Esophagus (tissue), 2 donors: ENCODE results near the gene C11orf42. TPM values are rescaled to one million over a fixed set of nuclear protein-coding genes. Genes with fewer than 3 reads are reported as not detected.
A peak's percentile ranks its signal among the peaks of the same experiment; 100 is the strongest.
"Not testable (repeated sequence)": the region's sequence is repeated elsewhere in the genome, so short reads cannot be mapped to it uniquely, and the experiment has no call there.

Experiments
- H3K27ac ChIP-seq, 2 donors: one replicate each; pipeline ENCODE4 v1.5.1; 2013; ENCODE audit warnings: low read depth in 2 of 2, mild to moderate bottlenecking in 2 of 2, inconsistent platforms in 1 of 2, low read length in 1 of 2, moderate library complexity in 1 of 2
- H3K27me3 ChIP-seq, 2 donors: one replicate each; pipeline ENCODE4 v1.6.1; 2013; ENCODE audit warnings: low read length in 2 of 2, control low read depth in 1 of 2, mild to moderate bottlenecking in 1 of 2; ENCODE audit not compliant: insufficient read depth in 2 of 2, control insufficient read depth in 1 of 2
- H3K36me3 ChIP-seq, 2 donors: one replicate each; pipeline ENCODE4 v1.6.1; 2013; ENCODE audit warnings: low read length in 1 of 2; ENCODE audit not compliant: control insufficient read depth in 2 of 2, insufficient read depth in 2 of 2
- H3K4me1 ChIP-seq, 2 donors: one replicate each; pipeline ENCODE4 v1.6.1; 2013; ENCODE audit warnings: low read length in 1 of 2; ENCODE audit not compliant: control insufficient read depth in 2 of 2, insufficient read depth in 2 of 2
- H3K4me3 ChIP-seq, 2 donors: one replicate each; pipeline ENCODE4 v1.5.1; 2013; ENCODE audit warnings: low read length in 2 of 2, mild to moderate bottlenecking in 2 of 2, low read depth in 1 of 2, moderate library complexity in 1 of 2
- H3K9me3 ChIP-seq, 2 donors: one replicate each; pipeline ENCODE4 v1.6.1; 2013; ENCODE audit warnings: mild to moderate bottlenecking in 2 of 2, low read depth in 1 of 2, low read length in 1 of 2, moderate library complexity in 1 of 2; ENCODE audit not compliant: control insufficient read depth in 2 of 2, insufficient read depth in 1 of 2
- WGBS, 2 donors: extraction: QIAGEN DNeasy Blood & Tissue Kit; methylation state at CpG; one replicate each; pipeline ENCODE4 v1.1.7; 2013; 5-methylcytosine and 5-hydroxymethylcytosine counted together
- polyA plus RNA-seq, 2 donors: library from polyadenylated mRNA; stranded (reverse); fragments of 200-250 nt; gene quantifications; one replicate each; pipeline ENCODE4 v1.2.3, GENCODE V29; 2013
- donor health status: healthy with polysubstance abuse.
- donor health status: Bipolar disorder and iron deficiency.

The C11orf42 gene
- polyA plus RNA-seq, 2 donors = not detected

DNA sequence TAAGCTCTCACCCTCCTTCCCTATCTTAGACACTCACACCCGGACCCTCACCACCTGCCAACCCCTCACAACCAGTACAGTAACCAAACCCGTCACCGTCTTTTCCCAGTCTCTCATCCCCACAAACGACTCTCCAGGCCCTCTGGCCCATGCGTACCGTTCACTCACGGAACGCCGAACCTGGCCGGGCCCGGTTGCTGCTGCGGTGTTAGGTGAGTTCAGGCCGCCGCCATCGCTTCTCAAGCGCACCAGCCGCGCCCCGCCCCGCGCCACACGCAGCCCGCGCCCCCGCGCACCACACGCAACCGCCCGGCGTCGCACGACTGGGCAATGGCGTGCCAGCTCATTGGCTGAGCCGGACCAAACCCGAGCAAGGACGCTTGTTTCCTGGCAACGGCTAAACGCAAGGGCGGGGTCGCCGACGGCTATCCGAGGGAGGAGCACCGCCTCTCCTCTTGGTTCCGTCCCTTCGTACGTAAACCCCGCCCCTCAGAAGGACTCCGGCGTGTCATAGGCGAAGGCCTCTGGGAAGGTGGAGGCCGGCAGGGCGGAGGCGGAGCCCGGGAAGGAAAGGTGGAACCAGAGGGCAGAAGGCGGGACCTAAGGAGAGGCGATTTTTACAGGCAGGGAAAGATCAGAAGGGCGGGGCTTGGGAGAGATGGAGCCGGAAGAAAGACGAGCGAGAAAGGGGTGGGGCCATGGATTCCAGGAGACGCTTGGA lies 29.2 kb downstream of the C11orf42 start, which contains the start of gene FHIP1B:
Gene FHIP1B, minus strand, starts transcription at position 250 of the 721 bp plus-strand sequence. CDS start 10,120 bp downstream, outside the sequence.
- peak within 1 kb of the TSS; percentile 95 to 97 for H3K27ac ChIP-seq
- H3K4me3 ChIP-seq = peak within 1 kb of the TSS; percentile 87 to 88
- H3K4me1 ChIP-seq = no peaks in the 10 kb centered on the region
- no peaks in the 10 kb centered on the region for H3K27me3 ChIP-seq
- WGBS, 2 donors = 1% methylated on average over 62 of the region's 62 CpGs
- H3K36me3 ChIP-seq = peaks cover 0 to 2% of the 10 kb centered on the region in 2 donors
- no peaks in the 10 kb centered on the region for H3K9me3 ChIP-seq

DNA sequence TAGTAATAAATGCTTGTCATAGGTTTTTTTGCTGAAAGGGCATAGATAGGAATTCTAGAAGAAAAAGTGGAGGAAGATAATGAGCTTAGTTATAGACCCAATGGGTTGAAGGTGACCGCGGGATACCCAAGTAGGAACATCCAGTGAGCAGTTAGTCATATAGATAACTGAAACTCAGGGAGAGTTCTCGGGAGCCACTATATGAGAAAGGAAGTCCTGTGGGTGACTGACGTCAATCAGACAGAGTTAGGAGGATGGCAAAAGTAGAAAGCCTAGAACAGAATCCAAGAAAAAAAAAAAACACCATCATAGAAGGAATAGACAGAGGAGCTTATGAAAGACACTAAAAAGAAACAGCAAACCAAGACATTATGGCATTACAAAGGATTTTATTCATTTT lies 31.9 kb downstream of the C11orf42 start:
- H3K27me3 ChIP-seq = no peaks in the 10 kb centered on the region
- H3K4me3 ChIP-seq = no peak overlapping the region
- no peaks in the 10 kb centered on the region for H3K9me3 ChIP-seq
- no peak overlapping the region for H3K27ac ChIP-seq
- H3K4me1 ChIP-seq = no peaks in the 10 kb centered on the region
- WGBS, 2 donors = 80 to 86% methylated on average over 4 of the region's 4 CpGs
- H3K36me3 ChIP-seq = no peaks in the 10 kb centered on the region

DNA sequence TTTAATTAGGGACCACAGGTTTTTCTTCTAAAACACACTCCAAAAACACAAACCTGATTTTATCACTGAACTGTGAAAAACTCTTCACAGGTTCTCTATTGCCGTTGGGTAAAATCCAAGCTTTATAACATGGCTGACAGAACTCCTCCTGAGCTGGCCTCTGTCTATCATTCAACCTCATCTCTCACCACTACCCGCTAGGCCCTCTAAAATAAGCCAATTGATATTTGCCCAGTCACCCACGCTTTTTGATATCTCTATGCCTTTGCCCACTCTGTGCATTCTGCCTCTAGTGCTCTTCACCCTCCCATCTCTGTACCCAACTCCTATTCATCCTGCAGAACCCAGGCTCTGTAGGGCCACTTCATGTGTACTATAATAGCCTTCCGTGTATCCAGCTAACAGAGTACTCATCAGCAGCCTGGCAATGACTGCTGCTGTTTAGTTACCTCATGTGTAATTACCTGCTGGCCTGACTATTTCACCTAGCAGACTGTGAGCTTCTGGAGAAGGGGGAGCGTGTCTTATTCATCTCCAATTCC lies 32.5 kb downstream of the C11orf42 start:
- 87% methylated on average over 5 of the region's 5 CpGs for WGBS, 2 donors
- H3K27me3 ChIP-seq = no peaks in the 10 kb centered on the region
- no peak overlapping the region for H3K27ac ChIP-seq
- no peaks in the 10 kb centered on the region for H3K36me3 ChIP-seq
- no peaks in the 10 kb centered on the region for H3K9me3 ChIP-seq
- H3K4me3 ChIP-seq = no peak overlapping the region
- no peaks in the 10 kb centered on the region for H3K4me1 ChIP-seq

DNA sequence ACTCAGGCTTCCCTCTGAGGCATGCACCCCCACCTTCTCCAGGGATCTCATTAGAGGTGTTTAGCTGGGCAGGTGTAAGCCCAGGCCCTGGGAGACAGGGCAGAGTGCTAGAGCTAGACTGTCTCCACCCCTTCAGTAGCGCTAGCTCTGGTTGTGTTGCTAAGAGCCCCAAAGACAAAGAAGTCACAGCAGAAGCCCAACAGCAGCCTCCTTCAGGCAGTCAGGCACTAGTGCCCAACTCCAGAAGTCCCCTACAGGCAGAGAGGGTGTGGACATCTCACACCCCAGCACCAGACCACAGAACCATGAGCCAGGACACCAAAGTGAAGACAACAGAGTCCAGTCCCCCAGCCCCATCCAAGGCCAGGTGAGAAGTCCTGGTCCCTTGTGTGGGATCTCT lies 33.5 kb downstream of the C11orf42 start, which contains the start of gene CNGA4:
Gene CNGA4, plus strand, starts transcription at position 188 of the 400 bp plus-strand sequence. Its CDS starts 118 bp downstream, at position 306.
- no peaks in the 10 kb centered on the region for H3K4me1 ChIP-seq
- H3K27me3 ChIP-seq = no peaks in the 10 kb centered on the region
- H3K27ac ChIP-seq = no peak within 1 kb of the TSS
- 86% methylated on average over 1 of the region's 1 CpG for WGBS, 2 donors
- no peaks in the 10 kb centered on the region for H3K36me3 ChIP-seq
- no peaks in the 10 kb centered on the region for H3K9me3 ChIP-seq
- H3K4me3 ChIP-seq = no peak within 1 kb of the TSS

DNA sequence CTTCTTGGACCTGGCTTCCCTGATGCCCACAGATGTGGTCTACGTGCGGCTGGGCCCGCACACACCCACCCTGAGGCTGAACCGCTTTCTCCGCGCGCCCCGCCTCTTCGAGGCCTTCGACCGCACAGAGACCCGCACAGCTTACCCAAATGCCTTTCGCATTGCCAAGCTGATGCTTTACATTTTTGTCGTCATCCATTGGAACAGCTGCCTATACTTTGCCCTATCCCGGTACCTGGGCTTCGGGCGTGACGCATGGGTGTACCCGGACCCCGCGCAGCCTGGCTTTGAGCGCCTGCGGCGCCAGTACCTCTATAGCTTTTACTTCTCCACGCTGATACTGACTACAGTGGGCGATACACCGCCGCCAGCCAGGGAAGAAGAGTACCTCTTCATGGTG lies 34.8 kb downstream of the C11orf42 start:
- WGBS, 2 donors = 97 to 98% methylated on average over 28 of the region's 28 CpGs
- Histone ChIP-seq H3K9me3 (no peaks in the 10 kb centered on the region), H3K27me3 (no peaks in the 10 kb centered on the region), H3K36me3 (no peaks in the 10 kb centered on the region), H3K4me3 (no peak overlapping the region), H3K27ac (no peak overlapping the region), H3K4me1 (no peaks in the 10 kb centered on the region)

DNA sequence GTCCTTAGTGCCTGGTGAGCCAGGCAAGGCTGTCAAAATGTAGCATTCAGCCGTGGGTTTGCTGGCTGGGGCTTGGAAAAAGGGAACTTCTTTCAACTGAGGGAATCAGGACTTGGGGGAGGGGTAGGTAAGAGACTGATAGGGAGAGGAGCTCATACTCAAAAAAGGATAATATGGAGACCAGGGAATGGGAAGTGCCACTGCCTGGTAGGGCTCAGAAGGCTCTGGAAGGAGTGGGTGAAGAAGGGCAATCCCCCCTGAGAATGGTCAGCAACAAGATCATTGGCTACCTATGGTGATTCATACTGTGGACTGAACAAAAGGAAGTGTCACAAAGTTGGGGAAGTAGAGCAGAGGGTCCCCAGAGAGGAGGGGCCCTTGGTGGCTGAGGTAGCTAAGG lies 35.4 kb downstream of the C11orf42 start:
- 33 to 59% methylated on average over 1 of the region's 1 CpG for WGBS, 2 donors
- Histone ChIP-seq H3K36me3 (no peaks in the 10 kb centered on the region), H3K27ac (no peak overlapping the region), H3K9me3 (no peaks in the 10 kb centered on the region), H3K27me3 (no peaks in the 10 kb centered on the region), H3K4me3 (no peak overlapping the region), H3K4me1 (no peaks in the 10 kb centered on the region)

DNA sequence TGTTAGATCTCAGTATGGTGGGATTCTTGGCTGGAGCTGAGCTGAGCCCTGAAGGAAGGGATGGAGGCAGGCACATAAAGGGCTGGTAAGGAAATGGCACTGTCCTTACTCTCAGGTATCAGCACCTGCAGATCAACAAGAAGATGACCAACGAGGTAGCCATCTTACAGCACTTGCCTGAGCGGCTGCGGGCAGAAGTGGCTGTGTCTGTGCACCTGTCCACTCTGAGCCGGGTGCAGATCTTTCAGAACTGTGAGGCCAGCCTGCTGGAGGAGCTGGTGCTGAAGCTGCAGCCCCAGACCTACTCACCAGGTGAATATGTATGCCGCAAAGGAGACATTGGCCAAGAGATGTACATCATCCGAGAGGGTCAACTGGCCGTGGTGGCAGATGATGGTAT lies 36.0 kb downstream of the C11orf42 start:
- Histone ChIP-seq H3K9me3 (no peaks in the 10 kb centered on the region), H3K27me3 (no peaks in the 10 kb centered on the region), H3K4me3 (no peak overlapping the region), H3K27ac (no peak overlapping the region), H3K36me3 (no peaks in the 10 kb centered on the region), H3K4me1 (no peaks in the 10 kb centered on the region)
- WGBS, 2 donors = 94 to 95% methylated on average over 7 of the region's 7 CpGs

DNA sequence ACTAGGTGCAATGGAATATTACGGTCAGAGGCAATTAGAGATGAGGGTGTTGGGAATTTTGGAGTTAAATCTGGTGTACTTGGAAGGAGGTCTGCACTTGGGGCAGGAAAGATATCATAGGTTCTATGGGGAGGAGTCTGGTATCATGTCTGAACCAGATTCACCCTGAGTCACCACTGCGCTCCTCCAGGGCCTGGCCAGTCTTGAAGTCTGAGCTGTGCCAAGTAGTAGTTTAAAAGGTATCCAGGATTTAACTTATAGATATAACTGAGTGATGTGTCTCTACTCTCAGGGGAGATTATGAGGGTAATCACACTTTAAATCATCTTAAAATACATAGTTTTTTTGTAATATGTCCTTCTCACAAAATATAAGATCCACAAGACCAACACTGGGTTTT lies 40.2 kb downstream of the C11orf42 start:
- H3K36me3 ChIP-seq = no peaks in the 10 kb centered on the region
- no peaks in the 10 kb centered on the region for H3K9me3 ChIP-seq
- H3K4me3 ChIP-seq = no peak overlapping the region
- H3K27ac ChIP-seq = no peak overlapping the region
- H3K27me3 ChIP-seq = no peaks in the 10 kb centered on the region
- no peaks in the 10 kb centered on the region for H3K4me1 ChIP-seq
- WGBS, 2 donors = 60 to 78% methylated on average over 2 of the region's 2 CpGs

DNA sequence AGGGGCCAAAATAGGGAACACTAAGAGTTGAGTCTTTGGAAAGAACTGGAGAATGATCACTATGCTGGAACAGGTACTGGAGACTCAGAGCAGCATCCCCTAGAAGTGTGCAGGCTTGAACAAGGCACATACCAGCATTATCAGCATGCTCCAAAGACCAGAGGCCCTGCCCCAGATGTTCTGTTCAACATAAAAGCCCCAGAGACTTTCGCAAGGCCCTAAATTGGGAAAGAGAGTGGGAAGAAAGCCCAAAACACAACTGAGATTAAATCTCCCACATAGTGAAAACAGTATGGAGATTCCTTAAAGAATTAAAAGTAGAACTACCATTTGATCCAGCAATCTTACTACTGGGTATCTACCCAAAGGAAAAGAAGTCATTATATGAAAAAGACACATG lies 42.9 kb downstream of the C11orf42 start:
- 56 to 64% methylated on average over 1 of the region's 1 CpG for WGBS, 2 donors

DNA sequence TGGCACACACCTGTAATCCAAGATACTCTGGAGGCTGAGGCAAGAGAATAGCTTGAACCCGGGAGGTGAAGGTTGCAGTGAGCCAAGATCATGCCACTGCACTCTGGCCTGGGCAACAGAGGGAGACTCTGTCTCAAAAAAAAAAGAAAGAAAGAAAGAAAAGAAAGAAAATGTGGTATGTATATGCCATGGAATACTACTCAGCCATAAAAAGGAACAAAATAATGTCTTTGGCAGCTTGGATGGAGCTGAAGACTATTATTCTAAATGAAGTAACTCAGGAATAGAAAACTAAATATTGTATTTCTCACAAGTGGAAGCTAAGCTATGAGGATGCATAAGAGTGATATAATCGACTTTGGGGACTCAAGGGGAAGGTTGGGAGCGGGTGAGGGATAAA lies 43.5 kb downstream of the C11orf42 start:
- H3K27ac ChIP-seq, H3K4me3 ChIP-seq, H3K9me3 ChIP-seq, H3K4me1 ChIP-seq, H3K36me3 ChIP-seq, H3K27me3 ChIP-seq: not testable (repeated sequence)
- 82 to 93% methylated on average over 3 of the region's 3 CpGs for WGBS, 2 donors

More for the DNA sequence above, 42.9 kb downstream of the C11orf42 start:
- no peak overlapping the region for H3K27ac ChIP-seq
- H3K9me3 ChIP-seq = no peaks in the 10 kb centered on the region
- no peak overlapping the region for H3K4me3 ChIP-seq
- H3K27me3 ChIP-seq = no peaks in the 10 kb centered on the region
- no peaks in the 10 kb centered on the region for H3K36me3 ChIP-seq
- H3K4me1 ChIP-seq = peaks cover 0 to 2% of the 10 kb centered on the region in 2 donors
